ENCODE results near the gene NAAA. TPM values are rescaled to one million over a fixed set of nuclear protein-coding genes. Genes with fewer than 3 reads are reported as not detected.
"Not testable (repeated sequence)": the region's sequence is repeated elsewhere in the genome, so short reads cannot be mapped to it uniquely, and the experiment has no call there.

Gene NAAA
- total and polyA plus RNA-seq, 3 experiments from 2014 or later: 47.9 to 104 (median 51.5) TPM

DNA sequence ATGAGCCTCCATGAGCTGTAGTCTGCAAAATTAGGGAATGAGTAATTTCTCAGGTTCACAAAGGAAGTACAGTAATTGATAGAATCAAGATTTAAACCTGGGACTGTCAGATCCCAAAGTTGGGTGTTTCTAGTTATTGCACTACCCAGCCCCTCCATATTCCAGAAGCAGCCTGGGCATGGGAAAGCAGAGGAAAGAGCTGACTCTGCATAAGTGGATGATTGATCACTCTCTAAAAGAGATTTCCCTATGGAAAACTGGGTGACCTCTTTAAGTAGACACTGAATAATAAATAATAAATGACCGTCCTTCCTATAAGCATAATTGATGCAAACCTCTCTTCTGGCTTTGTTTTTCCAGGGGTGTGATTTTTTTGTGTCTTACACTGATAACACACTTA lies 5.2 kb downstream of the NAAA start:
- peaks cover 4 to 66% (median 7%) of the 10 kb centered on the region in 3 donors for H3K36me3 Mint-ChIP-seq
- H3K27me3 Mint-ChIP-seq: no peaks in the 10 kb centered on the region
- Histone ChIP-seq H3K4me3 (ENCODE audit: low read length) (no peak overlapping the region), H3K4me1 (ENCODE audit: insufficient read depth, low read length) (peaks cover 7% of the 10 kb centered on the region), H3K36me3 (ENCODE audit: insufficient read depth, low read length) (peaks cover 9% of the 10 kb centered on the region), H3K9me3 (ENCODE audit: low read length) (no peaks in the 10 kb centered on the region), H3K27ac (ENCODE audit: low read depth, low read length) (no peak overlapping the region), H3K27me3 (ENCODE audit: insufficient read depth, low read length, poor library complexity, severe bottlenecking) (no peaks in the 10 kb centered on the region)
- no peak for DNase-seq
- H3K27ac Mint-ChIP-seq: no peak overlapping the region
- ChIA-PET POLR2A (no interaction called here), CTCF (no interaction called here)
- no peak overlapping the region for H3K4me3 Mint-ChIP-seq
- H3K4me1 Mint-ChIP-seq: peaks cover 14 to 32% (median 23%) of the 10 kb centered on the region in 3 donors
- H3K9me3 Mint-ChIP-seq: no peaks in the 10 kb centered on the region

DNA sequence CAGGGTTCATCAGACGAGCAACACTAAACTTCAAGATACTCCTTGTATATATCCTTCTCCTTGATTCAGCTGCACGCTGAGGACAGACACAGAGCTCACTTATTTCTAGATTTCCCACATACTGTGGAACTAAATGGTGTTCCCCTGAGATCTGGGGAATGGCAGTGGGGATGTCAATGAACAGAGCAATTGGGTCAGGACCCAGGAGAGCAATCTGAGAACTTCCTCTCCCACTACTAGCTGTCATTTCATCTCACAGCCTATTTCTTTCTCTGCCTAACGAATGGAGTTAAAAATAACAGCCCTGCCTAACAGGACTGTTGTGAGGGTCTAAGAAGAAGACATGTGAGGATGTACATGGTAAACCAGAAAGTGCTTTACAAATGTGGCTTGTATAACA lies 10.7 kb downstream of the NAAA start:
- POLR2A ChIA-PET: interaction anchor here (0.5 kb wide), 1 partner anchor 14 kb away, joined by 4 read pairs; no protein-coding TSS in a partner anchor
- H3K4me3 ChIP-seq (ENCODE audit: low read length): no peak overlapping the region
- Mint-ChIP-seq H3K36me3 (peaks cover 9 to 69% (median 16%) of the 10 kb centered on the region in 3 donors), H3K27me3 (no peaks in the 10 kb centered on the region), H3K9me3 (no peaks in the 10 kb centered on the region), H3K27ac (no peak overlapping the region), H3K4me3 (no peak overlapping the region), H3K4me1 (peaks cover 2 to 6% (median 3%) of the 10 kb centered on the region in 3 donors)
- H3K4me1 ChIP-seq (ENCODE audit: insufficient read depth, low read length): no peaks in the 10 kb centered on the region
- H3K27me3 ChIP-seq (ENCODE audit: insufficient read depth, low read length, poor library complexity, severe bottlenecking): no peaks in the 10 kb centered on the region
- CTCF ChIA-PET: interaction anchor here (2.8 kb wide), 1 partner anchor 10 kb away, joined by 12 read pairs; the partner anchor contains the start of gene NAAA
- H3K27ac ChIP-seq (ENCODE audit: low read depth, low read length): no peak overlapping the region
- H3K9me3 ChIP-seq (ENCODE audit: low read length): no peaks in the 10 kb centered on the region
- DNase-seq: no peak
- peaks cover 14% of the 10 kb centered on the region for H3K36me3 ChIP-seq (ENCODE audit: insufficient read depth, low read length)

- CTCF ChIA-PET: interaction anchor here (0.8 kb wide), 1 partner anchor 9 kb away, joined by 4 read pairs; no protein-coding TSS in a partner anchor
- H3K9me3 ChIP-seq (ENCODE audit: low read length); H3K27ac ChIP-seq (ENCODE audit: low read depth, low read length); H3K4me3 ChIP-seq (ENCODE audit: low read length); POLR2A ChIA-PET; H3K27ac Mint-ChIP-seq; DNase-seq; H3K9me3 Mint-ChIP-seq; H3K27me3 ChIP-seq (ENCODE audit: insufficient read depth, low read length, poor library complexity, severe bottlenecking); H3K27me3 Mint-ChIP-seq; H3K4me1 ChIP-seq (ENCODE audit: insufficient read depth, low read length); H3K4me3 Mint-ChIP-seq; H3K4me1 Mint-ChIP-seq: not testable (repeated sequence)
- peaks cover 0 to 86% (median 10%) of the 10 kb centered on the region in 3 donors for H3K36me3 Mint-ChIP-seq
- peaks cover 25% of the 10 kb centered on the region for H3K36me3 ChIP-seq (ENCODE audit: insufficient read depth, low read length)
Measured at GRCh38 chr4:75924916-75925315, 15.9 kb downstream of the NAAA start.

DNA sequence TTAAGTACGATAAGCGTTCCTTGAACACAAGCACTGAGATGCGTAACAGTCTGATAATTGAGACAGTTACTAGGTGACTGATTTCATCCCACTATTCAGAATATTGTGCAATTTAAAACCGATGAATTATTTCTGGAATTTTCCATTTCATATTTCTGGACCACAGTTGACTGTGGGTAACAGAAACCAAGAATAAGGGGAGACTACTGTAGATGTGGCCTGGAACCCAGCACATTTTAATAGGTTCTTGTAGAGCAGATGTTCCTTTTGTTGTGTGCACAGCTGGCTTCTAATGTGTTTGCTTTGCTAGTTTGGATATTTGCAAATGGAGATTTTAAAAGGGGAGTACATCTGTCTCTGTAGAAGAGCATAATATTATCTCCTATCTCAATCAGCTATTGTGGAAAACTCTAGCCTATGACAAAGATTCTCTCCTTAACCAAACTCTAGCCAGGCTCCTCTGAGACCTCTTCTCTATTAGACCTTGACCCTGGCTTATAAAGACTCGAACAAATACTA lies 16.4 kb downstream of the NAAA start:
- CTCF ChIA-PET: no interaction called here
- H3K36me3 Mint-ChIP-seq: peaks cover 0 to 86% (median 10%) of the 10 kb centered on the region in 3 donors
- peak overlapping the region in 1 of 8 donors; percentile 39 for H3K27ac Mint-ChIP-seq
- H3K27me3 Mint-ChIP-seq: no peaks in the 10 kb centered on the region
- H3K4me3 ChIP-seq (ENCODE audit: low read length): no peak overlapping the region
- POLR2A ChIA-PET: no interaction called here
- H3K36me3 ChIP-seq (ENCODE audit: insufficient read depth, low read length): peaks cover 29% of the 10 kb centered on the region
- peaks cover 2 to 6% (median 3%) of the 10 kb centered on the region in 3 donors for H3K4me1 Mint-ChIP-seq
- no peak for DNase-seq
- H3K27ac ChIP-seq (ENCODE audit: low read depth, low read length): no peak overlapping the region
- H3K9me3 ChIP-seq (ENCODE audit: low read length): no peaks in the 10 kb centered on the region
- H3K4me3 Mint-ChIP-seq: no peak overlapping the region
- H3K9me3 Mint-ChIP-seq: no peaks in the 10 kb centered on the region
- H3K4me1 ChIP-seq (ENCODE audit: insufficient read depth, low read length): no peaks in the 10 kb centered on the region
- H3K27me3 ChIP-seq (ENCODE audit: insufficient read depth, low read length, poor library complexity, severe bottlenecking): no peaks in the 10 kb centered on the region

DNA sequence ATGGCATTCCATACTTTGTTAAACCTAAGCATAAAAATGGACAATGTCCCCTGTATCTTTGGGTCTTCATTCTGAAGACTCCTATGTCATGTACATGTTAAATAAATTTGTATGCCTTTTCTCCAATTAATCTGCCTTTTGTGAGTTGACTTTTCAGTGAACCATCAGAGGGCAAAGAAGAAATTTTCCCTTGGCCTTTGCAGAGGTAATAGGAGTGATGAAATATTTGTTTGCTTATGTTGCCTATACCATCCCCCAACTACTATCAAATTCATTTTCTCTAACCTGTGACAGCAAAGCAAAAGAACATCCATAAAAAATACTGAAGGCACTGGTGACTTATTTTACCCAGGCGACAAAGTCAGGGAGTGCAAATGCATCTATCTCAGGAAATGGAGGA lies 18.2 kb downstream of the NAAA start:
- ChIA-PET CTCF (no interaction called here), POLR2A (no interaction called here)
- Mint-ChIP-seq H3K27me3 (no peaks in the 10 kb centered on the region), H3K9me3 (no peaks in the 10 kb centered on the region), H3K36me3 (peaks cover 0 to 87% (median 7%) of the 10 kb centered on the region in 3 donors), H3K4me1 (peaks cover 0 to 2% (median 0%) of the 10 kb centered on the region in 3 donors), H3K4me3 (no peak overlapping the region), H3K27ac (peak overlapping the region in 2 of 8 donors; percentile 33 to 50)
- Histone ChIP-seq H3K9me3 (ENCODE audit: low read length) (no peaks in the 10 kb centered on the region), H3K27ac (ENCODE audit: low read depth, low read length) (no peak overlapping the region), H3K4me1 (ENCODE audit: insufficient read depth, low read length) (no peaks in the 10 kb centered on the region), H3K27me3 (ENCODE audit: insufficient read depth, low read length, poor library complexity, severe bottlenecking) (no peaks in the 10 kb centered on the region), H3K36me3 (ENCODE audit: insufficient read depth, low read length) (peaks cover 29% of the 10 kb centered on the region), H3K4me3 (ENCODE audit: low read length) (no peak overlapping the region)
- DNase-seq: no peak

DNA sequence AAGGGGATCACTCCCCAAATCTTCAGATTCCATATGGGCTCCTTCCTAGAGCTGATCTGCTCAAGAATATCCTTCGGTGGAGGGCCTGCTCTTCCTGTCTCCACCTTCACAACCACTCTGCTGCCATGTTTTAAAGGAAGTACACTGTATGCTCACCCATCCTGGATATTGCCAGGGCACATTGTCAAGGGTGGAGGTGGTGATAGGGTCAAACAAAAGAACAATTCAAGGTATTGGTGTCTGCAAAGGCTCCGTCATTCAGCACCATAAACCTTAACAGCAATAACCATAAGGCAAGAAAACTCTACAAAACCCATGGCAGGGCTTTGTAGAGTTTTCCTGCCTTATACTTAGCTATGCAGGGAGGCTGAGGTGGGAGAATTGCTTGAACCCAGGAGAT lies 18.9 kb downstream of the NAAA start:
- POLR2A ChIA-PET: no interaction called here
- Mint-ChIP-seq H3K4me3 (peak overlapping the region in 1 of 7 donors; percentile 54), H3K27ac (no peak overlapping the region), H3K4me1 (peaks cover 0 to 2% (median 0%) of the 10 kb centered on the region in 3 donors), H3K9me3 (no peaks in the 10 kb centered on the region), H3K27me3 (no peaks in the 10 kb centered on the region), H3K36me3 (peaks cover 0 to 89% (median 7%) of the 10 kb centered on the region in 3 donors)
- H3K4me1 ChIP-seq (ENCODE audit: insufficient read depth, low read length): no peaks in the 10 kb centered on the region
- CTCF ChIA-PET: no interaction called here
- H3K4me3 ChIP-seq (ENCODE audit: low read length): no peak overlapping the region
- H3K27me3 ChIP-seq (ENCODE audit: insufficient read depth, low read length, poor library complexity, severe bottlenecking): no peaks in the 10 kb centered on the region
- no peak for DNase-seq
- H3K27ac ChIP-seq (ENCODE audit: low read depth, low read length): no peak overlapping the region
- H3K36me3 ChIP-seq (ENCODE audit: insufficient read depth, low read length): peaks cover 29% of the 10 kb centered on the region
- H3K9me3 ChIP-seq (ENCODE audit: low read length): no peaks in the 10 kb centered on the region

DNA sequence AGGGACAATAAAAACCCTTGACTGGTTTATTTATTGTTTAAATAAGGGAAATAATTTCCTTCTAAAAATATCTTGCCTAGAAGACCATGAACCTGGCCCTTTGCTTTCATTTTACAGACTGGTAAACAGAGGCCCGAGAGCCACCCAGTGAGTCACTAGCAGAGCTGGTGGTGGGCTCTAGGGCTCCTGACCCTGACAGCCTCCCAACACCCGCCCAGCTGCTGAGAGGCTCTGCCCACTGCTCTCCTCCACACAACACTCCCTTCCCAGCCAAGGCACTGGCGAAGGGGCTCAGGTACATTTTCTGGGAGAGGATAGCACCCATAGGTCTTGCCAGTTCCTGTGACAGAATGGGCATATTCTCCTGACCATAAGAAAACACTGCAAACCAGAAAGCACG lies 20.5 kb downstream of the NAAA start:
- Histone ChIP-seq H3K4me1 (ENCODE audit: insufficient read depth, low read length) (no peaks in the 10 kb centered on the region), H3K36me3 (ENCODE audit: insufficient read depth, low read length) (peaks cover 29% of the 10 kb centered on the region), H3K27ac (ENCODE audit: low read depth, low read length) (no peak overlapping the region), H3K9me3 (ENCODE audit: low read length) (no peaks in the 10 kb centered on the region), H3K27me3 (ENCODE audit: insufficient read depth, low read length, poor library complexity, severe bottlenecking) (no peaks in the 10 kb centered on the region), H3K4me3 (ENCODE audit: low read length) (no peak overlapping the region)
- no peak for DNase-seq
- no peaks in the 10 kb centered on the region for H3K9me3 Mint-ChIP-seq
- H3K4me1 Mint-ChIP-seq: peaks cover 0 to 6% (median 1%) of the 10 kb centered on the region in 3 donors
- ChIA-PET POLR2A (no interaction called here), CTCF (interaction anchor here (1.2 kb wide), 1 partner anchor 25 kb away, joined by 3 read pairs; no protein-coding TSS in a partner anchor)
- no peak overlapping the region for H3K4me3 Mint-ChIP-seq
- H3K36me3 Mint-ChIP-seq: peaks cover 0 to 88% (median 10%) of the 10 kb centered on the region in 3 donors
- no peaks in the 10 kb centered on the region for H3K27me3 Mint-ChIP-seq
- H3K27ac Mint-ChIP-seq: no peak overlapping the region

DNA sequence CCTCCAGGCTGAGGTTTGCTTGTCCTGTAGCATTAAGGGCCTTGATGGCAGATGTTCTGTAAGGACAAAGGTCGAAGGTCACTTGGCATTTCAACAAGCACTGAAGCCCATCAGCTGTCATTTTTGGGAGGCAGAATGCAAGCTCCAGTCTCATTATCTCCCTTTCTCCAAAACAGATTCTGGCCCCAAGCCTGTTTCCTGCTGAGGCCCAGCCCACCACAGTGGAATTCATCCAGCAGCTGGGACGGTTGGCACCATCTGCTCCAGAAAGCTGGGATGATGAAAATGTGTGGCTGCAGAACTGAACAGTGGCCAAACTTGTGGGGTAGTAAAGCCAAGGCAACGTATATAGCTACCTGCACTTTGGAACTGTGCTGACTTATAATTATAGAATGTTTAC lies 20.9 kb downstream of the NAAA start:
- Mint-ChIP-seq H3K27ac (no peak overlapping the region), H3K4me3 (no peak overlapping the region), H3K36me3 (peaks cover 0 to 86% (median 10%) of the 10 kb centered on the region in 3 donors), H3K4me1 (peaks cover 0 to 6% (median 0%) of the 10 kb centered on the region in 3 donors), H3K9me3 (no peaks in the 10 kb centered on the region), H3K27me3 (no peaks in the 10 kb centered on the region)
- Histone ChIP-seq H3K27ac (ENCODE audit: low read depth, low read length) (no peak overlapping the region), H3K27me3 (ENCODE audit: insufficient read depth, low read length, poor library complexity, severe bottlenecking) (no peaks in the 10 kb centered on the region), H3K36me3 (ENCODE audit: insufficient read depth, low read length) (peaks cover 29% of the 10 kb centered on the region), H3K9me3 (ENCODE audit: low read length) (no peaks in the 10 kb centered on the region), H3K4me1 (ENCODE audit: insufficient read depth, low read length) (no peaks in the 10 kb centered on the region), H3K4me3 (ENCODE audit: low read length) (no peak overlapping the region)
- no peak for DNase-seq
- ChIA-PET CTCF (no interaction called here), POLR2A (no interaction called here)
